Breast epithelium (tissue), 4 donors: Measurements from ENCODE around the gene REST. TPM values are rescaled to one million over a fixed set of nuclear protein-coding genes. Genes with fewer than 3 reads are reported as not detected.

Experiments used
- DNase-seq, 2 donors: peaks; one replicate each; pipeline ENCODE4 v3.0.0-alpha.2; 2019; ENCODE audit warnings: low spot score in 2 of 2
- H3K27ac ChIP-seq, 2 donors: fragments of 200-600 bp; sonication (generic) in 1 of 2; one replicate each; pipeline ENCODE4 v1.5.1; 2016 to 2019; ENCODE audit warnings: mild to moderate bottlenecking in 1 of 2
- H3K27me3 ChIP-seq, 2 donors: fragments of 200-600 bp; sonication (generic) in 1 of 2; one replicate each; pipeline versions ENCODE4 v1.5.1 to v1.6.0; 2017 to 2019; ENCODE audit warnings: control low read depth in 1 of 2, mild to moderate bottlenecking in 1 of 2
- H3K36me3 ChIP-seq: fragments of 200-600 bp; one replicate; pipeline ENCODE4 v1.5.1; 2019
- H3K4me1 ChIP-seq, 2 donors: fragments of 200-600 bp; sonication (generic); one replicate each; pipeline ENCODE4 v1.5.1; 2016 to 2019; ENCODE audit warnings: control low read depth in 1 of 2
- H3K4me3 ChIP-seq, 3 donors: fragments of 200-600 bp; sonication (generic); 1 replicate in 2 of 3; 2 replicates in 1 of 3; pipeline ENCODE4 v1.5.1; 2016 to 2019; ENCODE audit warnings: mild to moderate bottlenecking in 3 of 3, moderate library complexity in 2 of 3
- H3K9me3 ChIP-seq, 2 donors: fragments of 200-600 bp; sonication (generic) in 1 of 2; one replicate each; pipeline ENCODE4 v1.5.1; 2016 to 2019; ENCODE audit warnings: control low read depth in 1 of 2
- CTCF ChIP-seq, 3 donors: fragments of 450-650 bp; IDR thresholded peaks; one replicate each; pipeline ENCODE4 v1.5.1; 2016 to 2017; ENCODE audit warnings: antibody characterized with exemption in 3 of 3, mild to moderate bottlenecking in 3 of 3, moderate library complexity in 3 of 3
- POLR2A ChIP-seq: fragments of 450-650 bp; IDR thresholded peaks from one replicate; pipeline ENCODE4 v1.6.1; 2016; ENCODE audit warnings: antibody characterized with exemption, mild to moderate bottlenecking, moderate library complexity
- POLR2AphosphoS5 ChIP-seq, 3 donors: sonication (generic); formaldehyde crosslinking; IDR thresholded peaks; one replicate each; pipeline ENCODE4 v1.6.1; 2017; ENCODE audit warnings: antibody characterized with exemption in 3 of 3
- intact Hi-C: fragments of 100-400 bp; cut with DNase I; formaldehyde crosslinking; loops from one replicate; pipeline ENCODE4 v1.15.1; 2023; ENCODE audit warnings: low total_unique reads
- total RNA-seq, 3 donors: library from RNA; depleted of rRNA; stranded (reverse); fragments of >200 nt; gene quantifications; one replicate each; pipeline ENCODE4 v1.1.0, GENCODE V29; 2016

Gene REST
- total RNA-seq, 3 donors from 2014 or later, result 31.0 to 44.6 (median 32.8) TPM

GRCh38 chr4:56959100-56959499 is 51.4 kb downstream of the REST start:
- intact Hi-C loops, result no loop called here
- no peaks in the 10 kb centered on the region for H3K27me3 ChIP-seq
- H3K36me3 ChIP-seq, result no peaks in the 10 kb centered on the region
- no peak for TF ChIP-seq POLR2AphosphoS5 (IDR thresholded peaks at IDR 0.05)
- no peak for TF ChIP-seq POLR2A
- H3K4me1 ChIP-seq, result no peaks in the 10 kb centered on the region
- DNase-seq, result no peak
- H3K27ac ChIP-seq, result no peak overlapping the region
- H3K9me3 ChIP-seq, result no peaks in the 10 kb centered on the region
- no peak overlapping the region for H3K4me3 ChIP-seq

GRCh38 chr4:56961107-56961500 is 53.4 kb downstream of the REST start:
- no peaks in the 10 kb centered on the region for H3K36me3 ChIP-seq
- H3K9me3 ChIP-seq, result no peaks in the 10 kb centered on the region
- no peak for DNase-seq
- no peaks in the 10 kb centered on the region for H3K27me3 ChIP-seq
- H3K4me1 ChIP-seq, result no peaks in the 10 kb centered on the region
- TF ChIP-seq POLR2AphosphoS5 (IDR thresholded peaks at IDR 0.05) (no peak), CTCF (IDR thresholded peaks at IDR 0.05) (no peak), POLR2A (no peak)
- intact Hi-C loops, result no loop called here
- H3K4me3 ChIP-seq, result no peak overlapping the region
- H3K27ac ChIP-seq, result no peak overlapping the region

- intact Hi-C loops, result no loop called here
- peaks cover 0 to 10% of the 10 kb centered on the region in 2 donors for H3K9me3 ChIP-seq
- H3K27me3 ChIP-seq, result no peaks in the 10 kb centered on the region
- H3K4me3 ChIP-seq, result no peak overlapping the region
- H3K27ac ChIP-seq, result no peak overlapping the region
- no peak for DNase-seq
- H3K36me3 ChIP-seq, result peaks cover 18% of the 10 kb centered on the region
- TF ChIP-seq POLR2A (no peak), POLR2AphosphoS5 (IDR thresholded peaks at IDR 0.05) (no peak), CTCF (IDR thresholded peaks at IDR 0.05) (no peak)
- peaks cover 0 to 6% of the 10 kb centered on the region in 2 donors for H3K4me1 ChIP-seq
These were observed 63.7 kb downstream of the REST start for GRCh38 chr4:56971383-56971782.

- DNase-seq, result no peak
- intact Hi-C loops, result no loop called here
- TF ChIP-seq CTCF (IDR thresholded peaks at IDR 0.05) (no peak), POLR2AphosphoS5 (IDR thresholded peaks at IDR 0.05) (no peak), POLR2A (no peak)
These were observed 64.7 kb downstream of the REST start for GRCh38 chr4:56972389-56972788.

GRCh38 chr4:56972809-56973208 is 65.1 kb downstream of the REST start:
- no peak for DNase-seq
- Histone ChIP-seq H3K4me1 (peaks cover 0 to 6% of the 10 kb centered on the region in 2 donors), H3K27me3 (no peaks in the 10 kb centered on the region), H3K9me3 (peaks cover 0 to 10% of the 10 kb centered on the region in 2 donors), H3K36me3 (peaks cover 18% of the 10 kb centered on the region), H3K4me3 (no peak overlapping the region), H3K27ac (no peak overlapping the region)
- intact Hi-C loops, result no loop called here
- no peak for TF ChIP-seq POLR2AphosphoS5 (IDR thresholded peaks at IDR 0.05)
- no peak for TF ChIP-seq CTCF (IDR thresholded peaks at IDR 0.05)
- no peak for TF ChIP-seq POLR2A

More at GRCh38 chr4:56972389-56972788, 64.7 kb downstream of the REST start:
- Histone ChIP-seq H3K4me3 (no peak overlapping the region), H3K36me3 (peaks cover 18% of the 10 kb centered on the region), H3K27ac (no peak overlapping the region), H3K4me1 (peaks cover 0 to 6% of the 10 kb centered on the region in 2 donors), H3K27me3 (no peaks in the 10 kb centered on the region), H3K9me3 (peaks cover 0 to 10% of the 10 kb centered on the region in 2 donors)

- Histone ChIP-seq H3K27me3 (no peaks in the 10 kb centered on the region), H3K4me1 (peaks cover 0 to 6% of the 10 kb centered on the region in 2 donors), H3K9me3 (peaks cover 0 to 10% of the 10 kb centered on the region in 2 donors), H3K27ac (no peak overlapping the region), H3K36me3 (peaks cover 18% of the 10 kb centered on the region), H3K4me3 (no peak overlapping the region)
- no peak for DNase-seq
- TF ChIP-seq POLR2A (no peak), POLR2AphosphoS5 (IDR thresholded peaks at IDR 0.05) (no peak), CTCF (IDR thresholded peaks at IDR 0.05) (no peak)
- intact Hi-C loops, result no loop called here
These were observed 65.6 kb downstream of the REST start for GRCh38 chr4:56973336-56973735.
